DMS 273 (cell line): ENCODE measurements around the gene SYCN.
"Not testable (repeated sequence)": the region's sequence is repeated elsewhere in the genome, so short reads cannot be mapped to it uniquely, and the experiment has no call there.

ENCODE experiments used
- DNase-seq: peaks from one replicate; lab custom pipeline; 2025; ENCODE audit not compliant: unreplicated experiment; lab: John Stamatoyannopoulos, UW

SYCN gene, protein sequence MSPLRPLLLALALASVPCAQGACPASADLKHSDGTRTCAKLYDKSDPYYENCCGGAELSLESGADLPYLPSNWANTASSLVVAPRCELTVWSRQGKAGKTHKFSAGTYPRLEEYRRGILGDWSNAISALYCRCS

DNA sequence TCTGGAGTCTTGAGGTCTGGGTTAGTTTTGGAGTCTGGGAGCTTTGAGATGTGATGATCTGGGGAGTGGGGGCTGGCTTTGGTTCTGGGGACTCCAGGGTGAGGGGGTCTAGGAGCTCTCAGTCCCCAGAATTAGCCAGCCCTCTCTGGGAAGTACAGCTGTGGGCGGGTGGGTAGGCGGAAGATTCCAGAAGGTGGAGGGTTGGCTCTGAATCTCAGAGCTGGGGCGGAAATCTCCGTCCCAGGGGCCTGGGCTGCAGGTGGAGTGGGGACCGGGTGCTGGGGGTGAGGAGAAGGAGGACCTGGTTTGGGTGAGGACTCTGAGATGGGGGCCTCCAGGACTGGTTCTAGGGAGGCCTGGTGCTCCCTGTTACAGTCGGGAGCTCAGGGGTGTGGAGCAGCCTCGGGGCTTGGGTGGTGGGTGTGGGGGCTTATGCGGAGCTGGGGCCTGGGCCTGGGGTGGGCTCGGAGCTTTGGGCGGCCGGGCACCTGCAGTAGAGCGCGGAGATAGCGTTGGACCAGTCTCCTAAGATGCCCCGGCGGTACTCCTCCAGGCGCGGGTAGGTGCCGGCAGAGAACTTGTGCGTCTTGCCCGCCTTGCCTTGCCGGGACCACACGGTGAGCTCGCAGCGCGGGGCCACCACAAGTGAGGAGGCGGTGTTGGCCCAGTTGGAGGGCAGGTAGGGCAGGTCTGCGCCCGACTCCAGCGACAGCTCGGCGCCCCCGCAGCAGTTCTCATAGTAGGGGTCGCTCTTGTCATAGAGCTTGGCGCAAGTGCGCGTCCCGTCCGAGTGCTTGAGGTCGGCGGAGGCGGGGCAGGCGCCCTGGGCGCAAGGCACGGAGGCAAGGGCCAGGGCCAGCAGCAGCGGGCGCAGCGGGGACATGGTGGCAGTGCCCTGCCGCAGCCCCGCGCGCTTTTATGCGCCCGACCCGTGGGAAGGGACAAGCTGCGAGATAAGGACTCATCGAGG is at the start of gene SYCN:
SYCN (minus strand) TSS at position 892 of the 970 bp plus-strand sequence; CDS start at position 883, 9 bp downstream.
- peak; percentile 40 for DNase-seq

DNA sequence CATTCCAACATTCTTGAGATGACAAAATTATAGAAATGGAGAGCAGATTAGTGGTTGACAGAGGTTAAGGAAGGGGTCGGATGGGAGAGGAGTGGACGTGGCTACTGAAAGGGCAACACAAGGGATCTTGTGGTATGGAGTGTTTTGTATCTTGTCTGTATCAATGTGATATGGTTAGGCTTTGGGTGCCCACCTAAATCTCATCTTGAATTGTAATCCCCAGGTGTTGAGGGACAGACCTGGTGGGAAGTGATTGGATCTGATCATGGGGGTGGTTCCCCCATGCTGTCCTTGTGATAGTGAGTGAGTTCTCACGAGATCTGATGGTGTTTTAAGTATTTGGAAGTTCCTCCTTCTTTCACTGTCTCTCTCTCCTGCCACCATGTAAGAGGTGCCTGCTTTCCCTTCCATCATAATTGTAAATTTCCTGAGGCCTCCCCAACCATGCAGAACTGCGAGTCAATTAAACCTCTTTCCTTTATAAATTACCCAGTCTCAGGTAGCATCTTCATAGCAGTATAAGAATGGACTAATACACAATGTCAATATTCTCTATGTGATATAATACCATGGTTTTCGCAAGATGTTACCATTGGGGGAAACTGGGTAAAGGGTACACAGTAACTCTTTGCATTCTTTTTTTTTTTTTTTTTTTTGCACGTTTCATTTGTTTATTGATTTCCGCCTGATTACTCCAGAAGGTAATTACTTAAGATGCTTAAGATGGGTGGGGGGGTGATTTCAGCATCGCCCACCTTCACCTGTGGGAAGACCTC is 49.5 kb upstream of the SYCN start:
- DNase-seq, result no peak

DNA sequence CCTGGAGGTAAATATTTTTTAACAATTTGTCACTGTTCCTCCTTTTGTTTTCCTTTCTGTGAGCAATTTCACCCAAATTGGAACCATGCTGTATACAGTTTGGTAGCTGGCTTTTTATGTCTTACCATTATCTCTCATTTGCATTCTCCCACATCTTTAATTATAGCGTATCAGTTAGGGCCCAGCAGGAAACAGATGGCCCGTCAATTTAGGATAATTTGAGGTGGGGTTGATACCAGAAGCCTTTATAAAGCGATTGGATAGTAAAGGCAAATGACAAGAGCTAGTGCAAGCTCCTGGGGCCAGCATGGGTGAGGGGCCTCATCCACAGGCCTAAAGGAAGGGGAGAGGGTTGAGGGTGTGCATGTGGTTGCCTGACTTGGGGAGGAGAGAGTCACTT is 48.4 kb upstream of the SYCN start:
- peak; percentile 72 for DNase-seq

DNA sequence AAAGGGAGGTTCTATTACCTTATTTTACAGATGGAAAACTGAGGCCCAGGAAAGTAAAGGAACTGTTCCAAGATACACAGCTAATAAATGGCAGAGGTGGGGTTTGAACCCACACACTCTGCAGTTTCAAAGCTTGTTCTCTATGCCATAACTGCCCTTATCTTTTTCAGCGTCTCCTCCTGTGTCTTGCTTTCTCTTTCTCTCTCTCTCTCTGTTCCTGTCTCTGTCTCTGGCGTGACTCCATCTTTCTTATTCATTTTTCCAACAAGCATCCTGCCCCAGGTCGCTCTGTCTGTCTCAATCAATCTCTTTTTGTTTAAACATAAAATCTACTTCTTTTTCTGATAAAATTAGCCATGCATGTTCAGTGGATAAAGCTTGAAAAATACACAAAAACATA is 47.8 kb upstream of the SYCN start:
- DNase-seq, result no peak

DNA sequence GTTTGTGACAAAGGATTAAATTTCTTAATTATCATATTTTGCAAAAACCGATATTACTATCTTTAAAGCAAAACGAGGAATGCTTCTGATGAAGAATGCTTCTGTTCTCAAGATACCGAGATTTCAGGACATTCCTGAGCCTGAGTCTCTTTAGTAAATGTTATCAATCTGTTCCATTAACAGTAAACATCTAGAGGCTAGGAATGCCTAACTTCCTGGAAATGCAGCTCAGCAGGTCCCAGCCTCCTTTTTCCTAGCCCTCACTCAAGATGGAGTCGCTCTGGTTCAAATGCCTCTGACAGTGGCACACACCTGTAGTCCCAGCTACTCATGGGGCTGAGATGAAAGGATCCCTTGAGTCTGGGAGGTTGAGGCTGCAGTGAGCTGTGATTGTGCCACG is 47.0 kb upstream of the SYCN start:
- DNase-seq, result no peak

DNA sequence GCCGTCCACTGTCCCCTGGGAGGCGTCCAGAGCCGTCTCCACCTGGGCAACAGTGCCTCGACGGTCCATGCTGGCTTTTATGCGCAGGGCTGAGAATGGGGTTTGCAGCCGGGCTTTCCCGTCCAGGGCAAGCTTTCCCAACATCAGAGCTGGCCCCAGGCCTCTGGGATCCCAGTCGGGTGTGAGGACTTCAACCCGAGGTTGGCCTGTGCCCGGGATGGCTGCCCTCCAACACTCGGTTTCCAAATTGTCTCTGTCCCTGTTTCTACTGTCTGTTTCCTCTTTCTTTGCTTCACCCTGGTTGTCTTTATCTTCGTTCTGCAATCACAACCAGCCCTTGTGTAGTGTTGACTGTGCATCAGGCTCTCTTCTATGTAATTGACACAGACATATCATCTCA is 44.7 kb upstream of the SYCN start, which contains the start of gene IFNL4:
IFNL4 (minus strand) TSS at position 51 of the 400 bp plus-strand sequence.
- DNase-seq, result no peak

DNA sequence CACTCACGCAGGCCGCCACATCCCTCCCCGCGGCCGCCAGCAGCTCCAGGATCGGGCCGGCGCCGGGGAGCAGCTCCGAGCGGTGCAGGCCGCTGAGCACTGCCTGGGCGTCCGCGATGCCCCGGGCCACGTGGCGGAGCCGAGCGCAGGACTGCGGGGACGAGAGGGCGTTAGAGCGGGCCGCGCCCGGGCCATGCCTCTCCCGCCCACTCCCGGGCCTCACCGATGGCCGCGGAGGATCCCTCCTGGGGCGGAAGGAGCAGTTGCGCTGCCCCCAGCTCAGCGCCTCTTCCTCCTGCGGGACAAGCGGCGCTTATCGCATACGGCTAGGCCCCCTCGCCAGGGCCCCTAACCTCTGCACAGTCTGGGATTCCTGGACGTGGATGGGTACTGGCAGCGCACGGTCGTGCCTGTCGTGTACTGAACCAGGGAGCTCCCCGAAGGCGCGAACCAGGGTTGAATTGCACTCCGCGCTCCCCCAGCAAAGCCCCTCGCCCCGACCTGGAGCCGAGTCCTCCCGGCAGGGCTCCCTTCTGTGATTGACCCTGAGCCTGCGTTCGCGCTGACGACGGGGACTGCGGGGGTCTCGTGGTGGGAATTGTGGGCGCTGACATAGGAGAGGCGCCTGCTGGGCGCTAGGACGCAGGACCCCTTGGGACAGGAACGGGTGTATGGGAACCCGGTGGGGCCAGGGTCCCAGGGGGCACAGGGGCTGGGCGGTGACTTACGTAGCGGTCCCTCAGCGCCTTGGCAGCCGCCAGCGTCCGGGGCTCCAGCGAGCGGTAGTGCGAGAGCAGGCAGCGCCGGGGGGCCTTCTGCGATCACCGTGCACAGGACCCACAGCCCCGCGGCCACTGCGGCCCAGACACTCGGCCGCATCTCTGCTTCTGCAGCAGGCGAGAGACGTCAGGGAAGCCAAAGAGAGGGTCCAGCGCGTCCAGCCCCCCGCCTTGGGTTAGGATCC is 43.9 kb upstream of the SYCN start:
- no peak for DNase-seq

DNA sequence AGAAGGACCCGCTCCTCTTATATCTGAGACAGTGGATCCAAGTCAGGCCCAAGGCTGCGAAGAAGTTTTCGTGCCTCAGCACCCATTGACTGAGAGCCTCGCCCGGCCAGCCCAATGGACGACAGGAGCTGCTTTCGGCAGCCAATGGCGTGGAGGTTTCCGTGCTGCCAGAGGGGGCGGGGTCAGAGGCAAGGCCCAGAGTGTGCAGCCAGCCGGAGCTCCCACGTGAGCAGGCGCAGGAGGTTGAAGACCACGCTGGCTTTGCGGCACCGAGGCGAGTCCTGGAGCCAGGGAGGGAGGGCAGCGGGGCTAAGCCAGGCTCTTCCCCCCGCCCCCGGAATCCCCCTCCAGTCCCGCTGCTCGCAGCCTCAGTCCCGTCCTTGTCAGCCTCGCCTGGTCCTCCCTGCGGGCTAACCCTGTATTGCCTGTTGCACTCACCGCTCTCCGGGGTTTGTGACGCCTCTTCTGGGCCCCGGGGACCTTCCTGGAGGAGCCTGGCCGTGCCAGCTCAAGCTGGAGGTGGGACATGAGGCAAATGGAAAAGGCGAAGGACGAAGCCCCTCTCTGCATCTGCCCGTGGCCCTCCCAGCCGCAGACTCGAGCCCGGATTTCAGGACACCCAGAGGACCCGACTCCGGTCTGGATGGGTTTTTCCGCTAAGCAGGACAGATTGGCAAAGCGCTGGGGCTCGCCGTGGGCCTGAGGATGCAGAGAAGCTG is 43.0 kb upstream of the SYCN start:
- DNase-seq, result peak; percentile 29

DNA sequence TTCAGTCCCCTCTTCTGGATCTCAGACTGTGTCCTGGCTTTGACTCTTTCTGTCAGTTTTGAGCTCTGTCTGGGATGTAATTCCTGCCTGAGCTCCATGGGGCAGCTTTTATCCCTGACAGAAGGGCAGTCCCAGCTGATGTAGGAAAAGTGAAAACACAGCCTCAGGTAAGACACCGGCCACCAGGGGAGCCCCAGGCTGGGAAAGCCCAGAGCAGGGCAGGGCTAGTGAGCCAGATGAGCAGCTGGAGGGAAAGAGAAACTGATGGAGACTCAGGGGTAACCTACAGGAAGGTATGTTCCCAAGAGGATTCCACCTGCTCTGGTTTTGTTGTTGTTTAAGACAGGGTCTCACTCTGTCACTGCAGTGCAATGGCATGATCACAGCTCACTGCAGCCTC is 41.1 kb upstream of the SYCN start:
- not testable (repeated sequence) for DNase-seq

DNA sequence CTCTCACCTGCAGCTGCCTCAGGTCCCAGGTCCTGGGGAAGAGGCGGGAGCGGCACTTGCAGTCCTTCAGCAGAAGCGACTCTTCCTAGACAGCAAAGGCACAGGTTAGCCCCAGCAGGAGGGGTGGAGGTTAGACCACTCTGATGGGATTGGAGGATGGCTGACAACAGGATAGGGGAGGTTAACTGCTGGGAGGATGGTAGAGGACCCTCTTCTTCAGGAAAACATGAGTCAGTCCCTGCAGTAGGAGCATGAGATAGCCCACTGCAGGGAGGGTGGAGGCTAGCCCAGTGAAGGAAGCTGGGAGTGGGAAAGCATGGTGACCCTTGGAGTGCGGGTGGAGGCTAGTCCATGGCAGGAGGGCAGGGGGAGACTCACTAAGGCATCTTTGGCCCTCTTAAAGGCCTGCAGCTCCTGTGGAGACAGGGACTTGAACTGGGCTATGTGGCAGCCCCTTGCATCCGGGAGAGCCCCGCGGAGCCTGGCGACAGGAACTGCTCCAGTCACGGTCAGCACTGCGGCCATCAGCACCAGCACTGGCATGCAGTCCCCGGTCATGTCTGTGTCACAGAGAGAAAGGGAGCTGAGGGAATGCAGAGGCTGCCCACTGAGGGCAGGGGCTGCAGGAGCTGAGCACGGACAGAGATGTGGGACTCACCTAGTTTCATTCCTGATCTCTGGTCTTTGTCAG is 40.5 kb upstream of the SYCN start, which contains the start of gene IFNL3:
IFNL3 (minus strand) TSS at position 597 of the 691 bp plus-strand sequence; CDS start at position 558, 39 bp downstream.
- not testable (repeated sequence) for DNase-seq

DNA sequence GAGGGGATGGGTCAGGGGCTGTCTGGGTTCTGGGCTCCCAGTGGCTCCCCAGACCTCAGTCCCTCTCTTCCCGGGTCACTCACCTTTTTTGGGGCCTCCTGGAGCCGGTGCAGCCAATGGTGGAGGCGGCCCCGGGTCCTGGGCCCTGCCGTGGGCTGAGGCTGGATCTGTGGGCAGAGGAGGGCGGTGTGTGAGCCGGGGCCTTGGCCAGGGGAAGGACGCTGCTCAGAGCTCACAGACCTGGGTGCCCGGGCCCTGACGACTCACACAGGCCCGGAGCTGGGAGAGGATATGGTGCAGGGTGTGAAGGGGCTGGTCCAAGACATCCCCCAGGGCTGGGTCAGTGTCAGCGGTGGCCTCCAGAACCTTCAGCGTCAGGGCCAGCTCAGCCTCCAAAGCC is 39.7 kb upstream of the SYCN start:
- DNase-seq, result not testable (repeated sequence)

DNA sequence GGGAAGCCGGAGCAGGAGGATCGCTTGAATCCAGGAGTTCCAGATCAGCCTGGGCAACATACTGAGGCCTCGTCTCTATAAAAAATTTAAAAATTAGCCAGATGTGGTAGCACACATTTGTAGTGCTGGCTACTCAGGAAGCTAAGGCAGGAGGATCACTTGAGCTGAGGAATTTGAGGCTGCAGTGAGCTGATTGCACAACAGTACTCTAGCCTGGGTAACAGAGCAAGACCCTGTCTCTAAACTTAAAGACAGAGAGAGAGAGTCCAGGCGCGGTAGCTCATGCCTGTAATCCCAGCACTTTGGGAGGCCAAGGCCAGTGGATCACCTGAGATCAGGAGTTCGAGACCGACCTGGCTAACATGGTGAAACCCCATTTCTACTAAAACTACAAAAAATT is 36.4 kb upstream of the SYCN start:
- DNase-seq, result no peak

DNA sequence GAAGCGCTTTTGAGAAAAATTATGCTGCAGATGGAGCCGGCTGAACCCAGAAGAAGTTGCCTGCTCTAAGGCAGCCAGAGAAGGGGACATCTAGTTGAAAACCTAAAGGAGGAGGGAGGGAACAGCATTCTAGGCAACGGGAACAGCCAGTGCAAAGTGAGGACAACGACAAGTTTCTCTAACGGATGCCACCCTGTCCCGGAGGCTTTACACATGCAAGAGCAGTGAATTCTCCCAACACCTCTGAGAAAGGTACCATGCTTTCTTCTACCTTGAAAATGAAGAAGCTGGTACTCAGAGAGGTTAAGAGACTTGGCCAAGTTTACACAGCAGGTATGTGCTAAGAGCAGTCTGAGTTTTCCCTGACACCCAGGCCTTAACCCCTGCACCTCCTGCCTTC is 34.9 kb upstream of the SYCN start:
- no peak for DNase-seq

DNA sequence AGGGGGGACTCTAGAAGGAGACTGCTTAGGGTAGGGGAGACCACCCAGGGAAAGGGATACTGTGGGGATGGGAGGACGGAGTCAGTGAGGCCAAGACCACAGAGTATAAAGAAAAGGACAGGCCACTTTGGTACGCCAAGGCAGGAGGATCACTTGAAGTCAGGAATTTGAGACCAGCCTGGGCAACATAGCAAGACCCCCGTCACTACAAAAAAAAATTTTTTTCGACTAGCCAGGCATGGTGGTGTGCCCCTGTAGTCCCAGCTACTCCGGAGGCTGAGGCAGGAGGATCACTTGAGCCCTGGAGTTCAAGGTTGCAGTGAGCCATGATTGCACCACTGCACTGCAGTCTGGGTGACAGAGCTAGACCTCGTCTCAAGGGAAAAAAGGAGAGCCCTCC is 34.1 kb upstream of the SYCN start:
- DNase-seq, result no peak

DNA sequence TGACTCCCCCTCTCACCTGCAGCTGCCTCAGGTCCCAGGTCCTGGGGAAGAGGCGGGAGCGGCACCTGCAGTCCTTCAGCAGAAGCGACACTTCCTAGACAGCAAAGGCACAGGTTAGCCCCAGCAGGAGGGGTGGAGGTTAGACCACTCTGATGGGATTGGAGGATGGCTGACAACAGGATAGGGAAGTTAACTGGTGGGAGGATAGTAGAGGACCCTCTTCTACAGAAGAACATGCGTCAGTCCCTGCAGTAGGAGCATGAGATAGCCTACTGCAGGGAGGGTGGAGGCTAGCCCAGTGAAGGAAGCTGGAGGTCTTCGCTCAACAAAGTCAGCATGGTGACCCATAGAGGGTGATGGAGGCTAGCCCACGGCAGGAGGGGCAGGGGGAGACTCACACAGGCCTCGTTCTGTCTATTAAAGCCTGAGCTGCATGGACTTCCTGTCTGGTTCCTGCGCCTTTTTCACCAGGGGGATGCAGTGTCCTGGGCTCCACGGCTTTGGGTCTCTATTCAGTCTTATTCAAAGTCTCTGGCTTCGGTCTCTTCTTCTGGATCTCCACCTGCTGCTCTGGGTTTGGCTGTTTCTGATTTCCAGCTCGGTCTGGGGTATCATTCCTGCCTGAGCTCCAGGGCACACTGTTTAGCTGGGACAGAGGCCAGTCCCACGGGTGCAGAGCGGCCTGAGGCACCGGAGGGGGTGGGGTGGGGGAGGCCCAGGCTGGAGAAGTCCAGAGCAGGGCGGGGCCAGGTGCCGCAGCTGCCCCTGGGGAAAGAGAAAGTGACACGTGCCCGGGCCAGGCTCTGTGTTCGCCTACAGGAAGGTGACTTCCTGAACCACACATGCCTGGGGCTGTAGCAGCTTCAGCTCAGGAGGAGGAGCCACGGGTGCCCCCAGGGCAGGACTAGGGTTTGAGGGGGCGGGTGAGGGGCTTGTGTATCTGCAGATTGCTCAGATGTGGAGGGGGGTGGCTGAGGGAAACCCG is 33.4 kb upstream of the SYCN start:
- DNase-seq, result no peak

DNA sequence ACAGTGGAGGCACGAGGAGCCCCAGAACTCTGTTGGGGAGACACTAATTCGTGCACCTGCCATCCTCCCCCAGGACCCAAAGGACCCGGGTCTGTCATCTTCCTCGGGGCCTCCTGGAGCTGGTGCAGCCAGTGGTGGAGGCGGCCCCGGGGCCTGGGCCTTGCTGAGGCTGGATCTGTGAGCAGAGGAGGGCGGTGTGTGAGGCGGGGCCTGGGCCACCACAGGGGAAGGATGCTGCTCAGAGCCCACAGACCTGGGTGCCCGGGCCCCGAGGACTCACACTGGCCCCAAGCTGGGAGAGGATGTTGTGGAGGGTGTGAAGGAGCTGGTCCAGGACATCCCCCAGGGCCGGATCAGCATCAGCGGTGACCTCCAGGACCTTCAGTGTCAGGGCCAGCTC is 32.5 kb upstream of the SYCN start:
- no peak for DNase-seq

DNA sequence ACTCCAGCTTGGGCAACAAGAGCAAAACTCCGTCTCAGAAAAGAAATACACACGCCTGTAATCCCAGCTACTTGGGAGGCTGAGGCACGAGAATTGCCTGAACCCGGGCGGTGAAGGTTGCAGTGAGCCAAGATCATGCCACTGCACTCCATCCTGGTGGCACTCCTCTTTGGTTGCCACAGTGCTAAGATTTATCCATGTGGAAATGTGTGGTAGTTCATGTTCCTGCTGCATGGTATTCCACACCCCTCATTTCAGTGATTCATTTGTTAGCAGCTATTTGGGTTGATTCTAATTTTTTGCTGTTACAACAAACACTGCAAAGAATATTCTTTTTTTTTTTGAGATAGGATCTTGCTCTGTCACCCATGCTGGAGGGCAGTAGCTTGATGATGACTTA is 28.6 kb upstream of the SYCN start:
- DNase-seq, result no peak
